ENCODE results near the gene ERBB3. TPM values are rescaled to one million over a fixed set of nuclear protein-coding genes. Genes with fewer than 3 reads are reported as not detected.
"Not testable (repeated sequence)": the region's sequence is repeated elsewhere in the genome, so short reads cannot be mapped to it uniquely, and the experiment has no call there.

The ERBB3 gene
- total RNA-seq, 1 donor from 2014 or later, result 69.5 TPM

DNA sequence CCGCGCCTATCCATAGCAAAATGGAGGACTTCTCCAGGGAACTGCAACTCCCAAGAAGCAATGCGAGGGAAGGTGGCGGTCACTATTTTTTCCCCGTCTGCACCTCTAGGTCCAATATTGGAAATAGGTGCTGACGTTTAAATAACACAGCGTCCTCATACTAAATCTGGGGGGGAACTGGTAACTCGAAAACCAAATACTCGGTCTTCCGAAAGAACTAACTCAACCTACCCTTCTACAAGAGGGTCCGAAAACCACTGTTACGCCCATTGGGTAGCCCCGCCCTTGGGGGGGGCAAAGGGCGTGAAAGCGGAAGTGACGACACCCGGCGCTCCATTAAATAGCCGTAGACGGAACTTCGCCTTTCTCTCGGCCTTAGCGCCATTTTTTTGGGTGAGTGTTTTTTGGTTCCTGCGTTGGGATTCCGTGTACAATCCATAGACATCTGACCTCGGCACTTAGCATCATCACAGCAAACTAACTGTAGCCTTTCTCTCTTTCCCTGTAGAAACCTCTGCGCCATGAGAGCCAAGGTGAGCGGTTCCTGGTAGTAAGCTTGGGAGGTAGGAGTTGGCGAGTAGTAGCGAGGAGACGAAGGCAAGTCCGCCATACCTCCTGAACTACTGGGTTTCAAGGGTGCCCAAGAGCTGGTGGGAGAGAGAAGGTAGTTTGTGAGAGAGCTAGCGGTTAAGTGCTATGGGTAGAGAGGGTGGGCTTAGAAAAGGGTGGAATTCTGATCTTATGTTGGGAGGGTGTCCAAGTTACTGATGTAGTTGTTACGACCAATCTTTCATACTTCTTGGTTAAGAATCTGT is 36.5 kb downstream of the ERBB3 start, which contains the start of gene RPL41:
RPL41 (plus strand) TSS at position 367 of the 815 bp plus-strand sequence.
- peak; percentile 96 for DNase-seq

- DNase-seq, result not testable (repeated sequence)
Measured at GRCh38 chr12:56117082-56117706, 37.2 kb downstream of the ERBB3 start.

GRCh38 chr12:56117778-56118687 is 38.1 kb downstream of the ERBB3 start, which contains the start of gene ZC3H10:
Gene ZC3H10, plus strand, starts transcription at chr12:56118266. Its CDS starts 2,297 bp downstream, at chr12:56120563.
- peak; percentile 99 for DNase-seq

DNA sequence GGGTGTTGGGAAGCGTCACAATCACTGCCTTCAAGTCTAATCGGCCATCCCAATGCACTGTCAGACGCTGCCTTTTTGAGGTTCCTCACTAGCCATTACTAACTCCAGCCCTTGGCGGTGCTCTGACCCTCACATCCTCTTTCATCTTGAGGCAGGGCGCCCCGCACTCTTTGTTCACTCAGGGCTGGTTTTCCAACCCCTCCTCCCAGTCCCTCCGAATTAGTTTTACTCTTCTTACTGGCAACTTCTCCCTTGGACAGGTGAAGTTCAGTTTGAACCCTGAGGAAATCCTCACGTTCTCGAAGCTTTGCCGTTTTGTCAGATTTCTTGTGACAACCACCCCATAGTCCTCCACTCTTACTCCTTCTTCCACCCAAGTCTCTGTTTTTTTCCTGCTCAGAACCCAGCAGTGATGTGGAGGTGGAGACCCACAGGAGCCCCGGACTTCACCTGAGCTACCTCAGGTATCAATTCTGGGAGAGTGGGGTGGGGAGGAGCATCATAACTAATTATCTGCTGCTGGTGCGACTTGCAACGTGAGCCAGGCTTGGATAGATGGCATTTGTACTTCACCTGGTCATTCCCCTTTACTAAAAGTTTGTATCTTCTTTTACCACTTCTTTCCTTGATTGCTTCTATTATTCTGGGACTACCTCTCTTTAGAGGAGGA is 38.9 kb downstream of the ERBB3 start:
- no peak for DNase-seq

GRCh38 chr12:56119361-56119796 is 39.4 kb downstream of the ERBB3 start:
- DNase-seq, result peak; percentile 91

DNA sequence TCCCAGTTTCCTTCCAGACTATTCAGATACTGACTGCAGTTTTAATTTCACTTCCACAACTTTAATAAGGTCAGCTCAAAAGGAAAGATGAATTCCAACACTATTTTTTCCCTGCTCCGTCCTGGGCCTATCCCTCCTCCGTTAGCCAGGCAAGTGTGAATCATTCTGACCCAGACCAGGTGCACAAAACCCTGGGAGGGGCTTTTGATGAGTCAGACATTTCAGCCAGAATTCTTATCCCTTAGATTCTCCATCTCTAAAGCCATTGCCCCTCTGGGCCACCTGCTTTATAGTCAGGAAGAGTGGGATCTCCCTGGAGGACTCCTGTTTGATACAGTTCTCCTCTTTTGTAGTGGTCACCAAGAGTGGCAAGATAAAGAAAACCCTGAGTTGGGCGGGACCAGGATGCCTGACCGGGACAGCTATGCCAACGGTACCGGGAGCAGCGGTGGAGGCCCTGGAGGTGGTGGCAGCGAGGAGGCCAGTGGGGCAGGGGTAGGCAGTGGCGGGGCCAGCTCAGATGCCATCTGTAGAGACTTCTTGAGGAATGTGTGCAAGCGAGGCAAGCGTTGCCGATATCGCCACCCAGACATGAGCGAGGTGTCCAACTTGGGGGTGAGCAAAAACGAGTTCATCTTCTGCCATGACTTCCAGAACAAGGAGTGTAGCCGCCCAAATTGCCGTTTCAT is 40.3 kb downstream of the ERBB3 start:
- DNase-seq, result no peak

- no peak for DNase-seq
Measured at GRCh38 chr12:56121204-56121870, 41.4 kb downstream of the ERBB3 start.

GRCh38 chr12:56122637-56123036 is 42.7 kb downstream of the ERBB3 start:
- DNase-seq, result no peak

- DNase-seq, result no peak
Measured at GRCh38 chr12:56124133-56124532, 44.2 kb downstream of the ERBB3 start.

GRCh38 chr12:56126732-56127239 is 46.8 kb downstream of the ERBB3 start:
- DNase-seq, result no peak

DNA sequence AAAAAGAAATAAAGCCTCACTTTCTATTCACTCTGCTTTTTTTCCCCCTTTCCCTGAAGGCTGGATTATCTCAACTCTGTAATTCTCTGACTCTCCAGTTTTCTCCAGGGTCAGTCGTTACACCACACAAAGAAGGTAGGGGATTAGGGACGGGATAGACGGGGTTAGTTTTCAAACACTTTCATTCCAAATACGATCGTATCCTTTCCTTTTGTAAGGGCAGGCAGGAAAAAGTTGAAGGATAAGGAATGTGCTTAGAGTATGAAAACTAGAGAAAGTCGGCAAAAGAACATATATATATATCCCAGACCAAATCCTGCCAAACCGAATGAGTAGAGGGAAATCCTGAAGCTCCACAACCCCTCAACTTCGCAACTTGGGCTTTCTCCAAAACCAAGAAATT is 47.5 kb downstream of the ERBB3 start:
- DNase-seq, result no peak

- DNase-seq, result peak; percentile 99
Measured at GRCh38 chr12:56127888-56128669, 48.1 kb downstream of the ERBB3 start, which contains the start of gene ESYT1. Gene ESYT1, plus strand, starts transcription at chr12:56128267. Its CDS starts 53 bp downstream, at chr12:56128320.

DNA sequence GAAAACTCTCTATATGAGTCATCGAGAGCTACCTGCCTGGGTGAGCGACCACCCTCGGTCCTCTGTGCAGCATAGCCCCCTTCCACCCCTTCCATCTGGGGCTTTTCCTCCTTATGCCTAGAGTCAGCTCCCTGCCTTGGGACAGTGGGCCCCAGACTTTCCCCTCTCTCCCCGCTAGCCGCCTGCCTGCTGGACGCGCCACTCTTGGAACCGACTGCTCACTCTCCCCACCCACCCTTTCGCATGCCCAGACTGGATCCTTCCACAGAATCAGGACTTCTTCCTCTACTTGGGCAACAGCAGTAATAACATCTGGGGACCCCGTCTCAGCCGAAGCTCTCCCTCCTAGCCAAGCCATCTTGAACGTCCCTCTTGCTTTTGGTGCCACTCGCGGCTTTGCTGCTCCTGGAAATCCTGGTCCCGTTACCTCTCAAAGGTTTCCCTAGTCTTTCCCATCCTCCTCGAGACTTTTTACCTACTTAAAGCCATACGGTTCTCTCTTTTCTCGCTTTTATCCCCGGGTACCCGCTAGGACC is 48.8 kb downstream of the ERBB3 start:
- DNase-seq, result no peak

DNA sequence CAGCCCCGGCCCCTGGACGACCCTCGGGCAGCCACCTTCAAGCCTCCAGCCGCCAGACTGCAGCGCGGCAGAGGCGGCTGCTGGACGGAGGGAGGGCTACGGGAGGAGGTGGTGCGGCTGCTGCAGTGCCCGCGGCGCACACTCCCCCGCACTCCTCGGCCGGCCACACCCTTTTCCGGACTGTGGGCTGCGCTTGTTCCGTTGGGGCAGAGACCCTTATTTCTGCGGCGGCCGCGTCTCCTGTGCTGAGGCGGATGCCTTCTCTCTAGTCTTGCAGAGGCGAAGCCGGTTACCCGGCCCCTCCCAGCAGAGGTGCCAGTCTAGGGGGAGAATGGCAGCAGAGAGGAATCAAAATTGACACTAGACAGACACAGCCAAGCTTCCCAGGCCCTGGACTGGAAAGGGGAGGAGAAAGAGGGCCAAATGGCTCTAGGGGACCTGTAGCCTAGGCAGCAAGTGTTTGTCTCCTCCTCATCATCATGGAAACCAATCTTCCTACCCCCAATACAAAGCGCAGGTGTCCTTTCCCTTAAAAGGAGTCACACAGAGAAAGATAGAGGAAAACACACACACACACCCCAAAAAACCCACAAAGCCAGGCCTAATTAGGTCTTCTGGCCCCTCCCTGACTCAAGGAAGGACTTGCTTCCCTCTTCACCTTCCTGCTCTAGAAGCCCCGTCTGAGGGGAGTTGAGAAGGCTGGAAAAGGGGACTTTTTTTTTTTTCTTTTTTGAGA is 49.4 kb downstream of the ERBB3 start:
- no peak for DNase-seq

DNA sequence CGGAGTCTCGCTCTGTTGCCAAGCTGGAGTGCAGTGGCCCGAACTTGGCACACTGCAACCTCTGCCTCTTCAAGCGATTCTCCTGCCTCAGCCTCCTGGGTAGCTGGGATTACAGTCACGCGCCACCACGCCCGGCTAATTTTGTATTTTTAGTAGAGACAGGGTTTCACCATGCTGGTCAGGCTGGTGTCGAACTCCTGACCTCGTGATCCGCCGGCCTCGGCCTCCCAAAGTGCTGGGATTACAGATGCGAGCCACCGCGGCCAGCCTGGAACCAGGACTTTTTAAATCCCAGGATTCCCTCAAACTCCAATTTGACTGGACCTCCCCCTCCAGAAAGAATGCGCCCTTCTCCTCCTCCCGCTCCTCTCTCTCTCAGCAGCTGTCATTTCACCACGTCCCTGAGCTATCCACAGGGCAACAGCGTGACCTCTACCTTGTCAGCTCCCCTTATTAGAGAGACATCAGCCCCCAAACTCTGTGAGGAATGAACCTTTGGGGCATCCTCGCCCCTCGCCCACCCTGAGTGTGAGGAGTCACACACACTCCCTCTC is 50.1 kb downstream of the ERBB3 start:
- DNase-seq, result no peak

- no peak for DNase-seq
Measured at GRCh38 chr12:56130876-56131275, 50.9 kb downstream of the ERBB3 start.

- no peak for DNase-seq
Measured at GRCh38 chr12:56134897-56135296, 54.9 kb downstream of the ERBB3 start.

Measured in skin of body (tissue), 2 donors.